ENCODE measurements around the gene GALNT12. TPM values are rescaled to one million over a fixed set of nuclear protein-coding genes. Genes with fewer than 3 reads are reported as not detected.

The GALNT12 gene, protein sequence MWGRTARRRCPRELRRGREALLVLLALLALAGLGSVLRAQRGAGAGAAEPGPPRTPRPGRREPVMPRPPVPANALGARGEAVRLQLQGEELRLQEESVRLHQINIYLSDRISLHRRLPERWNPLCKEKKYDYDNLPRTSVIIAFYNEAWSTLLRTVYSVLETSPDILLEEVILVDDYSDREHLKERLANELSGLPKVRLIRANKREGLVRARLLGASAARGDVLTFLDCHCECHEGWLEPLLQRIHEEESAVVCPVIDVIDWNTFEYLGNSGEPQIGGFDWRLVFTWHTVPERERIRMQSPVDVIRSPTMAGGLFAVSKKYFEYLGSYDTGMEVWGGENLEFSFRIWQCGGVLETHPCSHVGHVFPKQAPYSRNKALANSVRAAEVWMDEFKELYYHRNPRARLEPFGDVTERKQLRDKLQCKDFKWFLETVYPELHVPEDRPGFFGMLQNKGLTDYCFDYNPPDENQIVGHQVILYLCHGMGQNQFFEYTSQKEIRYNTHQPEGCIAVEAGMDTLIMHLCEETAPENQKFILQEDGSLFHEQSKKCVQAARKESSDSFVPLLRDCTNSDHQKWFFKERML
- polyA plus RNA-seq, result 1 to 10 TPM; 2.8 to 4.5 (median 3.3) TPM

DNA sequence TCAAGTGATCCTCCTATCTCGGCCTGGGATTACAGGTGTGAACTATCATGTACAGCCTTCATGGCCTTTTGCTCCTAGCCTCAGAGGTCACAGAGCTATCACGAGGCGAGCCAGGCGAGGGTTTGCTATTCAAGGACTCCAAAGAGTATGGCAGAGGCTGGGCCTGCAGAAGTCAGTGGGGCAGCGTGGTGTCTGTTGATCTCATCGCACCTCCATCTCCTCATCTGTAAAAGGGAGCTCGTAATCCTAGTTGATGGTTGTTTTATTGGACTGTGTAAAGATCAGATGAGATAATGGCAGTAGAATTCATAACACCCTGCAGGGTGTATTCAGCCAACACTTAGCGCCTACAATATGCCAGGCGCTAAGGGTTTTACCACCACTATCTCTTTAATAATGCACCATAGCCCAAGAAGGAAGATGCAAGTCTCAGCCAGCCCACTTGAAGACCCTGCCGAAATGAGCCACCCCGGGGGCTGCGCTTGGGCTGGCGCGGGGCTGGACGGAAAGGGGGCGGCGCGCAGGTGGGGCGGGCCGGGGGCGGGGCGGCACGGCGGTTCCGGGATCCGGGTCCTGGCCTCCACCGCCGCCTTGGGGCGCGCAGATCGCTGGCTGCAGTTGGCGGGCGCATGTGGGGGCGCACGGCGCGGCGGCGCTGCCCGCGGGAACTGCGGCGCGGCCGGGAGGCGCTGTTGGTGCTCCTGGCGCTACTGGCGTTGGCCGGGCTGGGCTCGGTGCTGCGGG is at the start of gene GALNT12:
TSS of gene GALNT12 (plus strand) at position 601 of the 744 bp plus-strand sequence. CDS start at position 630, 29 bp downstream.
- no peak within 1 kb of the TSS for H3K27ac ChIP-seq (ENCODE audit: low read depth, low read length)
- 7 to 12% (median 11%) methylated on average over 37 to 51 of the region's 51 CpGs for WGBS, 3 donors

DNA sequence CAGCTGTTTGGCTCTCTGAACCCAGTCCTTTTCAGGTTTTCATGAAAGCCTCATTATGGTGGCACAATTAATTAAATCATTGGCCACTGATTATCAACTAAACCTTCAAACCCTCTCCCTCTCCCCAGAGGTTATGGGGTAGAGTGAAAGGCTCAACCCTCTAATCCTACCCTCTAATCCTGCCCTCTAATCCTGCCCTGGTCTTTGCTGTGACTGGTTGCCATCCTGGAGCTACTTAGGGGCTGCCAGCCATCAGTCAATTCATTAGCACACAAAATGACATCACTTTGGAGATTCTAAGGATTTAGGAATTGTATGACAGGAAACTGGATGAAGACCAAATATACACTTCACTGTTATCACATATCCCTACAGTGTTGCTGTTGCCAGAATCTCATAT is 47.2 kb upstream of the GALNT12 start:
- no peak overlapping the region for H3K27ac ChIP-seq (ENCODE audit: low read depth, low read length)

DNA sequence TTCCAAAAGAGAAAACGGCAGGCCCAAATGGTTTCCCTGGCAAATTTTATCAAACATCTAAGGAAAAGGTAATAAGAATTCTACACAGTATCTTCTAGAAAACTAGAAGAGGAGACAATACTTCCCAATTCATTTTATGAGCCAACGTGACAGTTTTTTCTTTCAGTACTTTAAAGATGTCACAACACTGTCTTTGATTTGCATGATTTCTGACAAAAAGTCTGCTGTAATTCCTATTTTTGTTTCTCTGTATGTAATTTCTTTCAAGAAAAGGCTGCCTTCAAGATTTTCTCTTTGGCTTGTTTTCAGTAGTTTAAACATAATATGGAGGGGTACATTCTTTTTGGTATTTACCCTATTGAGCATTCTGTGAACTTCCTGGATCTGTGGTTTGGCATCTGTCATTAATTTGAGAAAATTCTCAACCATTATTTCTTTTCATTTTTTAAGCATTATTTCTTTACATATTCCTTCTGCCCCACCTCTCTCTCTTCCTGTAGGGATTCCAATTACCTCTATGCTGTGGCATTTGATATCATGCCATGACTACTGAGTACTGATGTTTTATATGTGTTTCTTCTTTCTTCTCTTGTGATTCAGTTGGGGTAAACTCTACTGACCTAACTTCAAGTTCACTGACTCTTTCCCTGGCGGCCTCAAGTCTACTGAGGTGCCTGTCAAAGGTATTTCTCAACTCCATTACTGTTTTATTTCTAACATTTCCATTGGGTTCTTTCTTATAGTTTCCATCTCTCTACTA is 43.3 kb upstream of the GALNT12 start:
- 87 to 94% (median 89%) methylated on average over 3 of the region's 3 CpGs for WGBS, 3 donors
- H3K27ac ChIP-seq (ENCODE audit: low read depth, low read length), result no peak overlapping the region

DNA sequence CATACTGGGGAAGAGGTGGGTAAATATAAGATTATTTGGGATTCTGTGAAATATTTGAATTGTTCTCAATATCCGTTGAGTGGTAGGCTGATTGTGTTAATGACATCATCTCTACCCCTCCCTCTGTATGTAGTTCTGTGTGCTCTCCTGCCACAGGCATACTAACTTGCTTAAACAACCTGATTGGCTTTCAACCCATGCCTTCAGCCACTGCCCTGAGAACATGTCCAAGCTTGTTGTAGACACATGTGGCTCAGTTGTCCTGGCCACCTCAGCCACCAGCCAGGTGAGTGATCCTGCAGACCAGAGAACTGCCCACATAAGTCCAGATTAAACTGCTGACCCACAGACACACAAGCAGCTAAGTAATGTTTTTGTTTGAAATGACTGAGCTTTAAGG is 42.2 kb upstream of the GALNT12 start:
- WGBS, 3 donors, result 93 to 100% (median 96%) methylated on average over 1 of the region's 1 CpG
- H3K27ac ChIP-seq (ENCODE audit: low read depth, low read length), result no peak overlapping the region

DNA sequence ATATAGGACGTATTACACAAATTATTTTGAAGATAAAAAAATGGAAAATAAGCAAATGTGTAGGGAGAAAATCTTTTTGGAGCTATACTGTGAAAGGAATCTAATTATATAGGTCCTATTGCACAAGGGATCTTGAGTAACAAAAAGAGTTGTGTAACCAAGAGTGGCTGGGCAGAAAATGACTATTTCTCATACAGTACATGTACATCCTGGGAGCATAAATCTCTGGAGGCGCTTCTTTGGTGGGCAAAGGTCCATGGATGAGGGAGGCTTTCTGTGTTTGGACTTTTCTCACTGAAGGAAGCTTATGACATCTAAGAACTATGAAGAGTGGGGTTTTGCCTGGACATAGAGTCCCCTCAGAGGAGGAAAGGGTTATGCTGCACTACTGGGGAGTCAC is 40.9 kb upstream of the GALNT12 start:
- WGBS, 3 donors, result 78 to 97% (median 84%) methylated on average over 2 of the region's 2 CpGs
- no peak overlapping the region for H3K27ac ChIP-seq (ENCODE audit: low read depth, low read length)

DNA sequence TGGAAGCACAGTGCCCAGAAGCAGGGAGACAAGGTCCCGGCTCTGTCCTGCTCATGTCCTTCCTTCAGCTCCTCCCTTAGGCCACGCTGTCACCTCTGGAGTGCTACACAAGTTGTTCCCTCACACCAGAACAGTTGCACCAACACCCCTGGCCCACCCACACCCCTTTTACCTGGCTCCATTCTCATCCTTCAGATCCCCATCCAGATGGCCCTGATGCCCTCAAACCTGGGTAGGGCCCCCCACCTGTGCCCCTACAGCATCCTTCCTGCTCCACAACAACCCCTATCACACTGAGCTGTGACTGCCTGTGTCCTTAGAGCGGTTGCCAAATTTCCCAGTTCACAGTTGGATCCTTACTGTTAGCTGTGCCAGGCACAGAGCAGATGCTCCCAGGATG is 40.3 kb upstream of the GALNT12 start:
- WGBS, 3 donors, result 93 to 94% (median 94%) methylated on average over 3 of the region's 3 CpGs
- no peak overlapping the region for H3K27ac ChIP-seq (ENCODE audit: low read depth, low read length)

DNA sequence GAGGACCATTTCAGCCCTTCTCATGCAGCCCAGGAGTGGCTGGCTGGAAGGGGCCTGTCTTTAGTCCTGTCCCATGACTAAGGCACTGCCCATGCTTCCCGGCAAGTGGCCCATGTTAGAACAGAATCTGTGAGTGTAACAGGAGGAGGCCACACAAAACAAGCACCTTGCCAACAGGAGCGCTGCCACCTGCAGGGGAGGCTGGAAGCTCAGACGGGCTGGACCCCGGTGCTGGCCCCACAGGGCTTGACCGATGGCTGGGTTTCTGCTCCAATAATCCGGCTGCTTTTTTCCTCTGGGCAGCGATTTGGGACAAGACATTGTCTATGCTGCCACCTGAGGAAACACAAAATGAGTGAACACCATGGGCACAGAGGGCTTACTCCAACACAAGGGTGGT is 39.6 kb upstream of the GALNT12 start:
- H3K27ac ChIP-seq (ENCODE audit: low read depth, low read length), result no peak overlapping the region
- 95 to 96% (median 96%) methylated on average over 7 of the region's 7 CpGs for WGBS, 3 donors

DNA sequence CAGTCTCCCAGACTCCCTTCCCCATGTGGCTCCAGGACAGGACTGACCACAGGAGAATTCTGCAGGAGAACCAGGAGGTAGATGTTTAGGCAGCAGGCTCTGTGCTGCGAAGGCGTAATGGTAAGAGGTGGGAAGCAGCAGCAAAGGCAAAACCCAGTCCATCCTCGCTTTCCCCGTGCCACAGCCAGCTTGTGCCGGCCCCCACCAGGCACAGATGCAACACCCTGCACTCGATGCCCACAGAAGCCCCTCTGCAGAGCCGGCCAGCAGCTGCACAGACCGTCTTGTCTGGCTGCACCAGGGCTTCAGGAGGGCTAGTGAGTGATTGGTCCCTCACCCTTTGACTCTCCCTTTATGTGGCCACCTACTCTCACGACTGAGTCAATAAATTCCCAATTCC is 39.1 kb upstream of the GALNT12 start:
- no peak overlapping the region for H3K27ac ChIP-seq (ENCODE audit: low read depth, low read length)
- WGBS, 3 donors, result 94 to 98% (median 95%) methylated on average over 9 of the region's 9 CpGs

DNA sequence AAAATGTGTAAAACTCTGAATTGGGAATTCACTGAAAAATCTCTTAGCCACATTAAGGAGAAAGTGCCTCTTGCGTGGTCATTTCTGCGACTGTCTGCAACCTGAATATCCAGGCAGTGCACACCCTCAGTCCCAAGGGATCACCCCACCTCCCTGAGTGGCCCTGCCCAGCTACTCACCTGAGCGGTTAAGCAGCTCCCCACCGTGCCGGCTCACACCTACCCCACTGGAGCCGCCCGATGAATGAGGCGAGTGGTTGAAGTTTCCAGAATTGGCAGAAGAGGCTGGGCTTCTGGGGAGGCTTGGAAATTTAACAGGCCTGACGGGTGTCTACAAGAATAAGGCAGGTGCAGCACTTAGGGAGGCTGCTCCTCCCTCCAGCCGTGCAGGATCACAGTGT is 36.8 kb upstream of the GALNT12 start:
- no peak overlapping the region for H3K27ac ChIP-seq (ENCODE audit: low read depth, low read length)
- WGBS, 3 donors, result 93 to 97% (median 94%) methylated on average over 10 of the region's 10 CpGs

DNA sequence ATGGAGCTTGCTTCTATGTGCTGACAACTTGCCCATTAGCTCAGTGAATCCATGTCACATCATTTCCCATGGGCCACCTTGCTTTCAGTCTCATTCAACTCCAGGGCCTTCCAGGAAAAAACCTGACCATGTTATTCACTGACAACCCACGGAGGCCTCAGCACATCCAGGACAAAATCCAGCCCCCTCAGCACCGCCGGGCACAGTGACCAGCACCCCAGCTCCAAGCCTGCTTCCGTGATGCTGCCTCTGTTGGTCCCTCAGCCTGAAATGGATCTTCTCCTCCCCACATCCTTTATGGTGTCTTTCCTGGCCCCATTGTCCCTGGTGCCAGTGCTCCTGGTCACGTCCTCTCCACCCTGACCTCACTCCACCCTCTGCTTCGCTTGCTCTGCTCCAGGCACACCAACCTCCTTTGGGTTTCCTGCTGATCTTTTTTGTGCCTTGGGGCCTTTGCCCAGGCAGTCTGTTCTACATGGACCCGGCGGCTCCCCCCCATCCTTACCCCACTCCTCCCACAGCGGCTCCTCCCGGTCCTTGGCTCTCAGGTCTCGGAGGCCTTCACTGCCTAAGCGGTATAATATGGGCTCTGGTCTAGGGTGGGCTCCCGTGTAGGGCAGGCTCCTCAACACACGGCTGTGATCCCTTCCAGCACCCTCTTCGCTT is 36.1 kb upstream of the GALNT12 start:
- H3K27ac ChIP-seq (ENCODE audit: low read depth, low read length), result no peak overlapping the region
- WGBS, 3 donors, result 94 to 96% (median 96%) methylated on average over 15 of the region's 15 CpGs

DNA sequence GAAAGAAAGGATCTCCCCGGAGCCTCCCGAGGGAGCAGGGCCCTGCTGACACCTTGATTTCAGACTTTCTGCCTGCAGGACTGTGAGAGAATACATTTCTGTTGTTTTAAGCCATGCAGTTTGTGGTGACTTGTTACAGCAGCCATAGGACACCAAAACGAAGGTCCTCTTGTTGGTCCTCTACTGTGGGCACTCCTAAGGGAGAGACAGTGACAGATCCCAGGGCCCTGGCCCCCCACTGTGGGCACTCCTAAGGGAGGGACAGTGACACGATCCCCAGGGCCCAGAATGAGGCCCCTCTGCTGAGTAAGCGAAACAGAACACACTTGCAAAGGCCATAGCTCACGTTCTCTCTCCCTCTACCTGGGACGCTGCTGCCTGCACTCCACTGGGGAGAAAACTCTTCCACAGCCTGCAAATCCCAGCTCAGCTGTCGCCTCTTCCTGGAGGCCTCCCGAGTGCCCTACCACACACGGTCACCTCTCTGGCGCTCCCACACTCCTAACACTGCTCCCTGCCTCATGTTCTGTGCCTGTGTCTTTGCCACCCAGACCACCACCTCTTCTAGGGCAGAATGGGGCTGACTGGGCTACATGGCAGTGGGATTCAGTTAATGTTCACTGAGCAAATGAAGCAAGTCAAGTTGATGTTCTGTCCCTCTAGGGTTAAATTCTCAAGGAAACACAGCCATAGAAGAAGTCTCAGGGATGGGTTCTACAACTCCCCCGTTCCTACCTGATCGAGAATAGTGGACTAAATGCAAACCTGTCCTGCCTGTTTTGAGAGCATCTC is 34.9 kb upstream of the GALNT12 start:
- 93 to 94% (median 93%) methylated on average over 13 of the region's 13 CpGs for WGBS, 3 donors
- H3K27ac ChIP-seq (ENCODE audit: low read depth, low read length), result no peak overlapping the region

DNA sequence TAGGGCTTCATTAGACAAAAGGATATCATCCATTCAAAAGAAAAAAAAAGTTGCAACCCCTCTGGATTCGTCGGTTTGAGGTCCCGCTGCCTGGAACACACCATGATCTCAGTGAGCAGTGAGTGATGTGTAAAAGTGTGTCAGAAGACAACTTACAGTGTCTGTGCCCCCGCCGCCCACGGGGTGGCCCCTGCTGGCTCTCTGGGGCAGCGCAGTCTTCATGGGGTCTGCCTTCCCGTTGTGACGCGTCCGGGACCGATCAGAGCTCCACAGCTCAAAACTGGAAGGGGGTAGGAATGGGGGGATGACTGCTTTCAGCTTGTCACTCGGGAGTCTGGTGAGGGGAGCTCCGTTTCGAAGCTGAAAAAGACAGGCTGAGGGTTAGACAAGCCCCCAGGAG is 33.7 kb upstream of the GALNT12 start:
- 93 to 94% (median 94%) methylated on average over 15 of the region's 15 CpGs for WGBS, 3 donors
- no peak overlapping the region for H3K27ac ChIP-seq (ENCODE audit: low read depth, low read length)

DNA sequence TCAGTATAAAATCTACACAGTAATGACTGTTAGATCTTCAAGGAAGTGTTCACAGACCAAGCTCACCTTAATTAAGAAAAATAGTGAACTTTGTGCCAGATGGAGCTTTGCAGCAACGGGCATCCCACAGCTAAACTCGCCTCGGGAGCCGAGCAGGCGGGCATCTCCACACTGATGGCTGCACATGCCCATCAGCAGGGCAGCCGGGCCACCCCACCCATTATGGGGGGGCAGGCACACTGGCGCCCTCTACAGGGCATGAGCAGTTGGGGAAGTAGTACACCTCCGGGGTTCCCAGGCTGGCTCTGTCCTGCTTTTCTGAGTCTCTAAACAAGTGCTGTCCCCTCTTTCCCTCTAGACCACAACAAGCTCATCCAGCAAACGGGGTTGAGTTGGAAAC is 32.7 kb upstream of the GALNT12 start:
- WGBS, 3 donors, result 80 to 88% (median 87%) methylated on average over 9 of the region's 9 CpGs

DNA sequence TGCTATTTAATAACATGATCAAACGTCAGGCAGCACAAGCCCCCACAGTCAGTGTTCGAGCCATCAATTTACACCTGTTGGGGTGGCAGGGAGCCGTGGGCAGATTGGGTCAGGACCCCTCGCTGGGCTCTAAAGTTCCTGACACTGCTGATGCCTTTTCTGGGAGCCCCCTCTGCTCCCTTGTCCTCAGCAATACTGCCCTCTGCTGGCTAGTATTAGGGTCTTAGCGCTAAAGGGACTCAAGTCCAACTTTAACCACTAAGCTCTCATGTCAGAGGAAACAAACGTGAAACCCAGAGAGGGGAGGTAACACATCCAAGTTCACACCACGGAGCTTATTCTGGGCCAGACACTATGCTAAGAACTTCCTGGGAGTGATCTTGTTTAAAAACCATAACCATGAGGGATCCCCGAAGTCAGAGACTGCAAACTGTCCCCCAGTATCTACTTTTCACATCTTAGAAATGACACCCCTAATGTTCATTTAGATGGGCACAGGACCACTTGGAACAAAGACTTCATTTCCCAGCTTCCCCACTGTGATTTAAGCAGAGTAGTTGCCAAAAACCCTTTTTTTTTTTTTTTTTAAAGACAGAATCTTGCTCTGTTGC is 31.5 kb upstream of the GALNT12 start:
- WGBS, 3 donors, result 40 to 61% (median 40%) methylated on average over 8 of the region's 8 CpGs
- no peak overlapping the region for H3K27ac ChIP-seq (ENCODE audit: low read depth, low read length)

More for the DNA sequence above, 32.7 kb upstream of the GALNT12 start:
- no peak overlapping the region for H3K27ac ChIP-seq (ENCODE audit: low read depth, low read length)

DNA sequence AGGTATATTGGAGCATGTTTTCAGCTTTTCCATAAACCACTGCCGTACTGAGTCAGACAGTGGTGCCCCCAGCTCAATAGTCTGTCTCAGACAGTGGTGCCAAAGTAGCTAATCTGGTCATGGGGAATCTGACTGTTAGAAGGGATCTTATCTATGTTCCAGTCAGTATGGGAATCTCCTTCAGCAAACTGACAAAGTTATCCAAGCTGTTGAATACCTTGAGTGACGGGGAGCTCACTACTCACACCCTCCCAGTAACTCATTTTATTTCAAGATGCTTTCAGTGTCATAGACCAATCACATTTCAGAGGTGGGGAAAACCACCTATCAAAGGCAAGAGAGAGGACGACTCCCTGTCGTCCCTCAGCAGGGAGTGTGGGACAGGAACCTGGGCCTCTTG is 29.9 kb upstream of the GALNT12 start:
- WGBS, 3 donors, result 91 to 96% (median 93%) methylated on average over 4 of the region's 4 CpGs
- no peak overlapping the region for H3K27ac ChIP-seq (ENCODE audit: low read depth, low read length)

DNA sequence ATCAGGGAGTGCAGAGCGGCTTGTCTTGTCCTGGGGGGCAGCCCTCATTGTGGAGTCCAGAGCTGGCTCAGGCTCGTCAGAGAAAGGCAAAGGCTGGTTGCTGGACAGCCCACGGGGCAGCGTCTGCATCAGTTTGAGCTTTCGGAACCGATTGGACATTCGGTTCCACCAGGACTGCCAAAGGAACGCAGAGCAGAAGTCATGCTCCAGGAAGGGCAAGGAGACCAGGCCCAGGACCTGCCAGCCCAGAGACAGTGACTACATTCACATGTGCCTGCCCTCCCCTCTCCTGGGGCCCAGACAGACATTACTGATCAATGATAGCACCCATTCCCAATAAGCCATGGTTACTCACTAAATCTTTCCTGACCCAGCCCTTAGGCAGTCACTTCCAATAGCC is 29.2 kb upstream of the GALNT12 start:
- no peak overlapping the region for H3K27ac ChIP-seq (ENCODE audit: low read depth, low read length)
- WGBS, 3 donors, result 95 to 98% (median 95%) methylated on average over 8 of the region's 8 CpGs
